22Rv1 (cell line): ENCODE measurements around the gene TNFRSF25.

Experiments used
- CTCF ChIP-seq: fragments of 450-650 bp; IDR thresholded peaks from 2 replicates; pipeline ENCODE4 v1.5.1; 2017; ENCODE audit warnings: mild to moderate bottlenecking
- ZFX ChIP-seq: fragments of 450-650 bp; IDR thresholded peaks from 2 replicates; pipeline ENCODE4 v1.6.1; 2017; ENCODE audit warnings: antibody characterized with exemption, borderline replicate concordance

GRCh38 chr1:6424619-6425593 lies 41.1 kb downstream of the TNFRSF25 start, which contains the start of gene ESPN:
- TF ChIP-seq CTCF (no peak), ZFX (no peak)
